ENCODE data around the gene EVC2.

EVC2 gene

DNA sequence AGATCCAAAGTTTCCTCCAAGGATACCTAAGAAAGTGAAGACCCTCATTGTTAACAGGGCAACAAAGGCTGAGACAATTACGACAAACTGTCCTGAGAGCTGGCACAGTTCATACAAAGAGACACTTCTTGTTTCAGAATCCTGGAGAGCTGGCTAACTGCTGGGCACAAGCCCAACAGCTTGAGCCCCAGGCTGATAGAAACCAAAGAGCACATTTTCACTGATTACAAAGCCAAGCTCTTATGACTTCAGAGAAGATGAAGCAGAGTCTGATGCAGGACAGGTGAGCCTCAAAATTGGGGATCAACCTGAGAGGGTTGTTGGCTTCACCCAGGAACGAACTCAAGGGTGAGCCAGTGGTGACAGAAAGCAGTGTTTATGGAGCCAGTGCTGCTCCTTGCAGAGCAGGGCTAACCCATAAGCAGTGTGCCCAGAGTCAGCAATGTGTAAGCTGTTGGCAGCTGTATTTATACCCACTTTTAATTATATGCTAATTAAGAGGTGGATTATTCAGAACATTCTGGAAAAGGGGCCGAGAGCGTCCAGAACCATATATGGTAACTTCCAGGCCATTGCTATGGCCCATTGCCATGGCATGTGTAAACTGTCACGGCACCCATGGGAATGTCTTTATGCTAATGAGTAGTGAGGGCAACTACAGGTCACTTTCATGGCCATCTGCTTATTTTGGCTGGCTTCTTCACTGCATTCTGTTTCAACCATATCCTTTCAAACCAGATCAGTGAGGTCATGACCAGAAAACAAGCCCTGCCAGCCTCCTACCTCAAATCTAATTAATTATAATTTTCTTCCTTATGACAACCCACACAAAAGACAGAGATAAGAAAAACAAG is 183.7 kb downstream of the EVC2 start:
- TF ChIP-seq, protein P1, sequence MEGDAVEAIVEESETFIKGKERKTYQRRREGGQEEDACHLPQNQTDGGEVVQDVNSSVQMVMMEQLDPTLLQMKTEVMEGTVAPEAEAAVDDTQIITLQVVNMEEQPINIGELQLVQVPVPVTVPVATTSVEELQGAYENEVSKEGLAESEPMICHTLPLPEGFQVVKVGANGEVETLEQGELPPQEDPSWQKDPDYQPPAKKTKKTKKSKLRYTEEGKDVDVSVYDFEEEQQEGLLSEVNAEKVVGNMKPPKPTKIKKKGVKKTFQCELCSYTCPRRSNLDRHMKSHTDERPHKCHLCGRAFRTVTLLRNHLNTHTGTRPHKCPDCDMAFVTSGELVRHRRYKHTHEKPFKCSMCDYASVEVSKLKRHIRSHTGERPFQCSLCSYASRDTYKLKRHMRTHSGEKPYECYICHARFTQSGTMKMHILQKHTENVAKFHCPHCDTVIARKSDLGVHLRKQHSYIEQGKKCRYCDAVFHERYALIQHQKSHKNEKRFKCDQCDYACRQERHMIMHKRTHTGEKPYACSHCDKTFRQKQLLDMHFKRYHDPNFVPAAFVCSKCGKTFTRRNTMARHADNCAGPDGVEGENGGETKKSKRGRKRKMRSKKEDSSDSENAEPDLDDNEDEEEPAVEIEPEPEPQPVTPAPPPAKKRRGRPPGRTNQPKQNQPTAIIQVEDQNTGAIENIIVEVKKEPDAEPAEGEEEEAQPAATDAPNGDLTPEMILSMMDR (IDR thresholded peaks at IDR 0.05) = no peak
- Histone ChIP-seq H3K4me3 (ENCODE audit: low read depth, low read length) (no peak overlapping the region), H3K9me3 (ENCODE audit: control insufficient read depth, low read length) (no peaks in the 10 kb centered on the region), H2AFZ (no peak overlapping the region), H3K27ac (no peak overlapping the region), H3K4me2 (ENCODE audit: low read length) (no peak overlapping the region), H3K36me3 (ENCODE audit: control insufficient read depth, insufficient read depth, low read length) (no peaks in the 10 kb centered on the region), H3K9ac (no peak overlapping the region), H3K4me1 (no peaks in the 10 kb centered on the region), H3K79me2 (no peaks in the 10 kb centered on the region), H3K27me3 (ENCODE audit: control insufficient read depth, insufficient read depth, low read length) (no peaks in the 10 kb centered on the region)

DNA sequence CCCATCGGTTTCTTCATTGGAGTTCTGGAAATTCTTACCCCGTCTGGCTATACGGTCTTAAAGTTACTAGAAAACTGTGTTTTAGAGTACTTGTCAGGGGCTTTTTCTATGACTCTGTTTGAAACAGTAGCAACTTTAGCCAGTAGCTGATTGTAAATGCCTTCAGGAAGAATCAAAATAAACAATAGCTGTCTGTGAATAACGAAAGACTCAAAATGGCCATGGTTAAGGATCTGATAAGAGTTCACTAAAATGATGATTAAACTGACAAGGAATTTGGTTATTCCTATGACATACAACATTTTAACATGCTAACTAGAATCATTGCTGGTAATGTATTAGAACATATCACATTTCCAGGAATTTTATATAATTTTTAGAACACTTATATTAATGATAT is 191.0 kb downstream of the EVC2 start:
- H3K79me2 ChIP-seq = no peaks in the 10 kb centered on the region

DNA sequence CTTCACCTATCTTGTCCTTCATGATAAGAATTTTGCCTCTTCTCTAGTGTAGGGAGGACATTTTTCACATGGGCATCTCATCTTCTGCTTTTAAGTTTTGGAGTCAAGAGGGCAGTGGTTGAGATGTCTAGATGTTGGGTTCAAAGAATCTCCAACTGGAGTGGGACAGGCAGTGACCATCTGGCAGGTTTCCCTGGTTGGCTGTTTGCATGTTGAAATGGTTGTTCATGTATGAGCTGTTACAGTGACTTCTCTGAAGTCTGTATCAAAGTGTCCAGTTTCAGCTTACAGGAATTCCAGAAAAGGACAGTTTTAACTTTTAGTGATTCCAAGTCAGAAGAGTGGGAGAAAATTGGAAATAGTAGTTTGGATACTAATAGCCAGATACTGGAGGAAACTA is 192.7 kb downstream of the EVC2 start:
- no peak overlapping the region for H3K4me2 ChIP-seq (ENCODE audit: low read length)
- H3K4me1 ChIP-seq = no peaks in the 10 kb centered on the region
- H3K4me3 ChIP-seq (ENCODE audit: low read depth, low read length) = no peak overlapping the region
- no peak overlapping the region for H2AFZ ChIP-seq
- no peaks in the 10 kb centered on the region for H3K9me3 ChIP-seq (ENCODE audit: control insufficient read depth, low read length)
- TF ChIP-seq, protein P1 (IDR thresholded peaks at IDR 0.05) = no peak
- no peaks in the 10 kb centered on the region for H3K36me3 ChIP-seq (ENCODE audit: control insufficient read depth, insufficient read depth, low read length)
- H3K27me3 ChIP-seq (ENCODE audit: control insufficient read depth, insufficient read depth, low read length) = no peaks in the 10 kb centered on the region
- H3K9ac ChIP-seq = no peak overlapping the region
- H3K27ac ChIP-seq = no peak overlapping the region
- H3K79me2 ChIP-seq = no peaks in the 10 kb centered on the region

More for the DNA sequence above, 191.0 kb downstream of the EVC2 start:
- Histone ChIP-seq H2AFZ (no peak overlapping the region), H3K27ac (no peak overlapping the region), H3K4me1 (no peaks in the 10 kb centered on the region), H3K4me3 (ENCODE audit: low read depth, low read length) (no peak overlapping the region), H3K9ac (no peak overlapping the region), H3K36me3 (ENCODE audit: control insufficient read depth, insufficient read depth, low read length) (no peaks in the 10 kb centered on the region), H3K9me3 (ENCODE audit: control insufficient read depth, low read length) (no peaks in the 10 kb centered on the region), H3K4me2 (ENCODE audit: low read length) (no peak overlapping the region), H3K27me3 (ENCODE audit: control insufficient read depth, insufficient read depth, low read length) (no peaks in the 10 kb centered on the region)
- TF ChIP-seq, protein P1 (IDR thresholded peaks at IDR 0.05) = no peak

Data from parathyroid adenoma (tissue), 2 donors.